GM23248 (cell line): Measurements from ENCODE around the gene AK1. TPM values are rescaled to one million over a fixed set of nuclear protein-coding genes. Genes with fewer than 3 reads are reported as not detected.

Experiments used
- DNase-seq: peaks from one replicate; pipeline ENCODE4 v3.0.0-alpha.2; 2015
- H2AFZ ChIP-seq: fragments of 200-600 bp; sonication (generic); 2 replicates; pipeline ENCODE4 v1.6.1; 2016; ENCODE audit warnings: antibody characterized with exemption
- H3F3A ChIP-seq: fragments of 200-600 bp; sonication (generic); 2 replicates; pipeline ENCODE4 v1.6.1; 2016; ENCODE audit warnings: mild to moderate bottlenecking, antibody characterized with exemption, mixed run types; ENCODE audit not compliant: insufficient read depth
- H3K27ac ChIP-seq: fragments of 200-600 bp; sonication (generic); 2 replicates; pipeline ENCODE4 v1.5.1; 2016; ENCODE audit warnings: mild to moderate bottlenecking
- H3K27me3 ChIP-seq: fragments of 200-600 bp; sonication (generic); replicated peaks from 2 replicates; pipeline ENCODE4 v1.6.1; 2016; ENCODE audit warnings: mild to moderate bottlenecking; ENCODE audit not compliant: insufficient read depth
- H3K36me3 ChIP-seq: fragments of 200-600 bp; sonication (generic); 2 replicates; pipeline ENCODE4 v1.6.1; 2016; ENCODE audit warnings: low read depth, mild to moderate bottlenecking
- H3K4me1 ChIP-seq: fragments of 200-600 bp; sonication (generic); 2 replicates; pipeline ENCODE4 v1.6.1; 2016; ENCODE audit warnings: mild to moderate bottlenecking; ENCODE audit not compliant: insufficient read depth
- H3K4me2 ChIP-seq: fragments of 200-600 bp; sonication (generic); one replicate; pipeline ENCODE4 v1.6.1; 2016; ENCODE audit warnings: mild to moderate bottlenecking; ENCODE audit not compliant: unreplicated experiment
- H3K4me3 ChIP-seq: fragments of 200-600 bp; sonication (generic); 2 replicates; pipeline ENCODE4 v1.5.1; 2016; ENCODE audit warnings: mild to moderate bottlenecking
- H3K79me2 ChIP-seq: fragments of 200-600 bp; sonication (generic); 2 replicates; pipeline ENCODE4 v1.6.1; 2016; ENCODE audit warnings: mild to moderate bottlenecking; ENCODE audit not compliant: insufficient read depth
- H3K9ac ChIP-seq: fragments of 200-600 bp; sonication (generic); 2 replicates; pipeline ENCODE4 v1.6.1; 2016; ENCODE audit warnings: mild to moderate bottlenecking
- H3K9me2 ChIP-seq: fragments of 200-600 bp; sonication (generic); 2 replicates; pipeline ENCODE4 v1.6.1; 2016; ENCODE audit warnings: mixed run types, mild to moderate bottlenecking, moderate library complexity; ENCODE audit not compliant: insufficient read depth
- H3K9me3 ChIP-seq: fragments of 200-600 bp; sonication (generic); one replicate; pipeline ENCODE4 v1.6.1; 2017; ENCODE audit warnings: low read depth
- H4K20me1 ChIP-seq: fragments of 200-600 bp; sonication (generic); 2 replicates; pipeline ENCODE4 v1.6.0; 2016; ENCODE audit not compliant: insufficient read depth
- EZH2 ChIP-seq: fragments of 200-600 bp; sonication (generic); IDR thresholded peaks from 2 replicates; pipeline ENCODE4 v1.6.1; 2018; ENCODE audit warnings: antibody characterized with exemption, mild to moderate bottlenecking; ENCODE audit not compliant: insufficient read depth, poor library complexity, severe bottlenecking
- EZH2phosphoT487 ChIP-seq: fragments of 200-600 bp; sonication (generic); IDR thresholded peaks from 2 replicates; pipeline ENCODE4 v1.6.1; 2018; ENCODE audit warnings: antibody characterized with exemption, moderate library complexity, mild to moderate bottlenecking, low read depth; ENCODE audit not compliant: insufficient read depth
- WGBS, 2 experiments: methylation state at CpG; one replicate each; pipeline ENCODE4 v1.1.6; 2015 to 2017; ENCODE audit warnings: low lambda C conversion rate in 2 of 2, low coverage in 1 of 2; ENCODE audit errors: missing lambda C conversion rate in 2 of 2; 5-methylcytosine and 5-hydroxymethylcytosine counted together
- in situ Hi-C: fragments of 300-500 bp; cut with MboI; formaldehyde crosslinking; loops from 2 replicates; pipeline ENCODE4 v1.15.0; 2020
- polyA plus RNA-seq: library from polyadenylated mRNA; unstranded; fragments of >200 nt; fragmentation: Nextera tagmentation; extraction: Ambion mirVana; gene quantifications from 2 replicates; pipeline ENCODE4 v1.2.1, GENCODE V29; 2016
- total RNA-seq: library from RNA; depleted of rRNA; stranded (reverse); fragments of >200 nt; shearing (Covaris generic); gene quantifications from 2 replicates; pipeline ENCODE4 v1.2.3, GENCODE V29; 2014

Gene AK1
- total and polyA plus RNA-seq, 2 experiments from 2014 or later: 51.8 to 159 TPM

GRCh38 chr9:127860260-127860659 is 17.2 kb downstream of the AK1 start:
- Histone ChIP-seq H3K9ac (no peak overlapping the region), H4K20me1 (no peaks in the 10 kb centered on the region), H3K9me2 (no peaks in the 10 kb centered on the region), H3K4me2 (no peak overlapping the region), H3K79me2 (no peaks in the 10 kb centered on the region), H3K27ac (no peak overlapping the region), H3K27me3 (no peaks in the 10 kb centered on the region), H3F3A (no peaks in the 10 kb centered on the region; the same call in 1 of the 2 replicates), H3K9me3 (no peaks in the 10 kb centered on the region), H3K36me3 (no peaks in the 10 kb centered on the region), H2AFZ (no peak overlapping the region), H3K4me3 (no peak overlapping the region), H3K4me1 (no peaks in the 10 kb centered on the region)
- 74 to 85% methylated on average over 8 of the region's 8 CpGs for WGBS, 2 experiments
- in situ Hi-C loops: no loop called here
- TF ChIP-seq EZH2 (no peak), EZH2phosphoT487 (no peak)
- no peak for DNase-seq

DNA sequence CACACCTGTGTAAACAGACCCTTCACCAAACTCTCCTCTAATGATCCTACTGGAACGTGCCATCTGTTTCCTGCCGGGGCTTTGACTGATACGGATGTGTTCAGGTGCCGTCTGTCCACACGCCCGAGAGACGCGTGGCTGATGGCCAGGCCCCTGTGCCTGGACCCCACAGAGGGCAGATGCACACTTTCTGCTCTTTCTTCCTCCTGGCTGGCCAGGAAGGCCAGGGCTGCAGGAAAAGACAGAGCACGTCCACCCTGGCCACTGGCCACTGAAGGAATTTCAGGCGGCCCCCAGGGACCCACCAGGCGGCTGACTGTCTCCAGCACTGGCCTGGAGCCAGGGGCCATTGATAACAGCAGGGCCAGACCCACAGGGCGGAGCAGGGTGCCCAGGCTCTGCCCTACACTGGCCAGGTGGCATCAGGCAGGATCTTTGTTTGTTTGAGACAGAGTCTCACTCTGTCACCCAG is 19.4 kb downstream of the AK1 start:
- no peaks in the 10 kb centered on the region; the same call in 1 of the 2 replicates for H3F3A ChIP-seq
- no peak for TF ChIP-seq EZH2phosphoT487
- no peak for TF ChIP-seq EZH2
- no peaks in the 10 kb centered on the region for H4K20me1 ChIP-seq
- no peaks in the 10 kb centered on the region for H3K9me2 ChIP-seq
- H3K79me2 ChIP-seq: peaks cover 13% of the 10 kb centered on the region
- H3K4me1 ChIP-seq: 0 out of 2 replicates have a peak, but pooled peaks cover 3% of the 10 kb centered on the region
- no peaks in the 10 kb centered on the region for H3K36me3 ChIP-seq
- H3K9ac ChIP-seq: no peak overlapping the region
- DNase-seq: peak; percentile 23
- H3K27ac ChIP-seq: no peak overlapping the region
- in situ Hi-C loops: no loop called here
- H3K27me3 ChIP-seq: no peaks in the 10 kb centered on the region
- H3K4me3 ChIP-seq: no peak overlapping the region
- H3K9me3 ChIP-seq: no peaks in the 10 kb centered on the region
- no peak overlapping the region for H2AFZ ChIP-seq
- 69 to 74% methylated on average over 10 to 12 of the region's 12 CpGs for WGBS, 2 experiments
- H3K4me2 ChIP-seq: no peak overlapping the region

- Histone ChIP-seq H3K4me1 (peaks cover 11% of the 10 kb centered on the region), H4K20me1 (no peaks in the 10 kb centered on the region), H3K4me2 (no peak overlapping the region), H3K79me2 (peaks cover 21% of the 10 kb centered on the region), H3K36me3 (no peaks in the 10 kb centered on the region), H3K9me3 (no peaks in the 10 kb centered on the region), H3K9me2 (no peaks in the 10 kb centered on the region), H3K9ac (no peak overlapping the region), H3K4me3 (no peak overlapping the region), H3K27me3 (no peaks in the 10 kb centered on the region), H3F3A (no peaks in the 10 kb centered on the region; the same call in 1 of the 2 replicates), H3K27ac (no peak overlapping the region), H2AFZ (no peak overlapping the region)
- in situ Hi-C loops: no loop called here
- WGBS, 2 experiments: 73 to 83% methylated on average over 4 of the region's 4 CpGs
- TF ChIP-seq EZH2 (no peak), EZH2phosphoT487 (no peak)
- DNase-seq: no peak
Observed at GRCh38 chr9:127857278-127857677, 20.2 kb downstream of the AK1 start.

GRCh38 chr9:127856729-127857116 is 20.8 kb downstream of the AK1 start:
- in situ Hi-C loops: no loop called here

More at GRCh38 chr9:127856729-127857116, 20.8 kb downstream of the AK1 start:
- WGBS, 2 experiments: 93 to 96% methylated on average over 7 to 8 of the region's 8 CpGs
- no peak overlapping the region for H3K9ac ChIP-seq
- H3F3A ChIP-seq: no peaks in the 10 kb centered on the region; the same call in 1 of the 2 replicates
- no peaks in the 10 kb centered on the region for H3K27me3 ChIP-seq
- peaks cover 16% of the 10 kb centered on the region for H3K4me1 ChIP-seq
- H3K4me2 ChIP-seq: no peak overlapping the region
- peaks cover 27% of the 10 kb centered on the region for H3K79me2 ChIP-seq
- H3K4me3 ChIP-seq: no peak overlapping the region
- H3K9me2 ChIP-seq: no peaks in the 10 kb centered on the region
- H3K36me3 ChIP-seq: no peaks in the 10 kb centered on the region
- H2AFZ ChIP-seq: no peak overlapping the region
- TF ChIP-seq EZH2 (no peak), EZH2phosphoT487 (no peak)
- no peak for DNase-seq
- no peak overlapping the region for H3K27ac ChIP-seq
- H3K9me3 ChIP-seq: no peaks in the 10 kb centered on the region
- no peaks in the 10 kb centered on the region for H4K20me1 ChIP-seq
